Thyroid gland (tissue), 4 donors: ENCODE data around the gene TNS3.

Source experiments
- POLR2A ChIP-seq, 2 donors: fragments of 450-650 bp; IDR thresholded peaks; one replicate each; pipeline ENCODE4 v1.6.1; 2017; ENCODE audit warnings: antibody characterized with exemption in 2 of 2, mild to moderate bottlenecking in 2 of 2, moderate library complexity in 1 of 2
- TF ChIP-seq, protein P1 (sequence below), 6 experiments: fragments of 200-600 bp in 3 of 6; fragments of 450-650 bp in 3 of 6; sonication (generic) in 3 of 6; IDR thresholded peaks; one replicate each; pipeline ENCODE4 v1.5.1; 2016 to 2019; ENCODE audit warnings: antibody characterized with exemption in 6 of 6, mild to moderate bottlenecking in 2 of 6, inconsistent platforms in 1 of 6, moderate library complexity in 1 of 6

- TF ChIP-seq, protein P1, sequence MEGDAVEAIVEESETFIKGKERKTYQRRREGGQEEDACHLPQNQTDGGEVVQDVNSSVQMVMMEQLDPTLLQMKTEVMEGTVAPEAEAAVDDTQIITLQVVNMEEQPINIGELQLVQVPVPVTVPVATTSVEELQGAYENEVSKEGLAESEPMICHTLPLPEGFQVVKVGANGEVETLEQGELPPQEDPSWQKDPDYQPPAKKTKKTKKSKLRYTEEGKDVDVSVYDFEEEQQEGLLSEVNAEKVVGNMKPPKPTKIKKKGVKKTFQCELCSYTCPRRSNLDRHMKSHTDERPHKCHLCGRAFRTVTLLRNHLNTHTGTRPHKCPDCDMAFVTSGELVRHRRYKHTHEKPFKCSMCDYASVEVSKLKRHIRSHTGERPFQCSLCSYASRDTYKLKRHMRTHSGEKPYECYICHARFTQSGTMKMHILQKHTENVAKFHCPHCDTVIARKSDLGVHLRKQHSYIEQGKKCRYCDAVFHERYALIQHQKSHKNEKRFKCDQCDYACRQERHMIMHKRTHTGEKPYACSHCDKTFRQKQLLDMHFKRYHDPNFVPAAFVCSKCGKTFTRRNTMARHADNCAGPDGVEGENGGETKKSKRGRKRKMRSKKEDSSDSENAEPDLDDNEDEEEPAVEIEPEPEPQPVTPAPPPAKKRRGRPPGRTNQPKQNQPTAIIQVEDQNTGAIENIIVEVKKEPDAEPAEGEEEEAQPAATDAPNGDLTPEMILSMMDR (IDR thresholded peaks at IDR 0.05), result no peak
- TF ChIP-seq POLR2A (IDR thresholded peaks at IDR 0.05), result no peak
These were observed 158.7 kb downstream of the TNS3 start for GRCh38 chr7:47423196-47423595.
